Fibroblast of mammary gland (primary cell): ENCODE measurements around the gene YPEL2.

Experiments used
- DNase-seq: peaks from one replicate; pipeline ENCODE4 v3.0.0-alpha.2; 2010; ENCODE audit warnings: low read depth
- H3K4me3 ChIP-seq: 2 replicates; pipeline ENCODE4 v1.5.1; 2011; ENCODE audit warnings: low read depth, mild to moderate bottlenecking, low read length, moderate library complexity; ENCODE audit not compliant: control insufficient read depth
- TF ChIP-seq, protein P1 (sequence below): conservative IDR thresholded peaks from 2 replicates; pipeline ENCODE4 v1.5.1; 2011; ENCODE audit warnings: low read depth, low read length, inconsistent platforms; ENCODE audit not compliant: control insufficient read depth, insufficient read depth

YPEL2 gene

GRCh38 chr17:59349178-59349577 is 17.7 kb downstream of the YPEL2 start:
- TF ChIP-seq, protein P1, sequence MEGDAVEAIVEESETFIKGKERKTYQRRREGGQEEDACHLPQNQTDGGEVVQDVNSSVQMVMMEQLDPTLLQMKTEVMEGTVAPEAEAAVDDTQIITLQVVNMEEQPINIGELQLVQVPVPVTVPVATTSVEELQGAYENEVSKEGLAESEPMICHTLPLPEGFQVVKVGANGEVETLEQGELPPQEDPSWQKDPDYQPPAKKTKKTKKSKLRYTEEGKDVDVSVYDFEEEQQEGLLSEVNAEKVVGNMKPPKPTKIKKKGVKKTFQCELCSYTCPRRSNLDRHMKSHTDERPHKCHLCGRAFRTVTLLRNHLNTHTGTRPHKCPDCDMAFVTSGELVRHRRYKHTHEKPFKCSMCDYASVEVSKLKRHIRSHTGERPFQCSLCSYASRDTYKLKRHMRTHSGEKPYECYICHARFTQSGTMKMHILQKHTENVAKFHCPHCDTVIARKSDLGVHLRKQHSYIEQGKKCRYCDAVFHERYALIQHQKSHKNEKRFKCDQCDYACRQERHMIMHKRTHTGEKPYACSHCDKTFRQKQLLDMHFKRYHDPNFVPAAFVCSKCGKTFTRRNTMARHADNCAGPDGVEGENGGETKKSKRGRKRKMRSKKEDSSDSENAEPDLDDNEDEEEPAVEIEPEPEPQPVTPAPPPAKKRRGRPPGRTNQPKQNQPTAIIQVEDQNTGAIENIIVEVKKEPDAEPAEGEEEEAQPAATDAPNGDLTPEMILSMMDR: no peak
- no peak for DNase-seq
- no peak overlapping the region for H3K4me3 ChIP-seq

DNA sequence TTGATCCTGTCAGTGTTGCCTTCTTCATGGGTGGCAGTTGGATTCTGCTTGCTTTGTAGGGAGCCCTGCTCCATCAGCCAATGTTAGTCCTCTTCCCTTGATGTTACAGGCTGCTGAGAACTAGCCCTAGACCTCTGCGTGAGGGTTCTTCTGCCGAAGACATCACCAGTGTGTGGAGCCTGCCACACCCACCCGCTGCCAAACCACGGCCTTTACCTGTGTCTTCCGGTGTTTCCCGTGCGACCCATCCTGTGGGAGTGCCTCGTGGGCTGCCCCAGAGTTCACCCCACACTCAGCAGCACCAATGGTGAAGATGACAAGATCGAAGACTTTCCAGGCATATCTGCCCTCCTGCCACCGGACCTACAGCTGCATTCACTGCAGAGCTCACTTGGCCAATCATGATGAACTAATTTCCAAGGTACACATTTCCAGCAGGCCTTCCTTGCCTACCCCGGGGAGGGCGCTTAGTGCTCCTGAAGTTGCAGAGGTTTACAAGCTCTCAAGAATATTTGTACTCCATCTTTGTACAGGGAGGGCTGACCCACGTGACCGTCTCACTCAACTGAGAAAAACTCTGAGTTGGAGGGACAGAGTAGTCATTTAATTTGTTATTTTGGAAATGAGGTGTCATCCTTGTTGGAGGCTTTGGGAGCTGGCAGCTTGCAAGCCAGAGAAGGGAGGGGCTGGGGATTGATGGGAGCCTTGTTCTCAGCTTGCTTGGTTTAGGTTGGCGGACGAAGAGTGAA is 21.8 kb downstream of the YPEL2 start:
- TF ChIP-seq, protein P1: no peak
- no peak for DNase-seq

GRCh38 chr17:59353936-59354755 is 22.7 kb downstream of the YPEL2 start:
- TF ChIP-seq, protein P1: no peak
- DNase-seq: no peak
- H3K4me3 ChIP-seq: no peak overlapping the region

More for the DNA sequence above, 21.8 kb downstream of the YPEL2 start:
- H3K4me3 ChIP-seq: no peak overlapping the region

GRCh38 chr17:59355030-59355701 is 23.7 kb downstream of the YPEL2 start:
- H3K4me3 ChIP-seq: no peak overlapping the region
- no peak for DNase-seq
- TF ChIP-seq, protein P1: no peak

GRCh38 chr17:59355702-59356325 is 24.4 kb downstream of the YPEL2 start:
- DNase-seq: no peak
- H3K4me3 ChIP-seq: no peak overlapping the region
- TF ChIP-seq, protein P1: no peak

DNA sequence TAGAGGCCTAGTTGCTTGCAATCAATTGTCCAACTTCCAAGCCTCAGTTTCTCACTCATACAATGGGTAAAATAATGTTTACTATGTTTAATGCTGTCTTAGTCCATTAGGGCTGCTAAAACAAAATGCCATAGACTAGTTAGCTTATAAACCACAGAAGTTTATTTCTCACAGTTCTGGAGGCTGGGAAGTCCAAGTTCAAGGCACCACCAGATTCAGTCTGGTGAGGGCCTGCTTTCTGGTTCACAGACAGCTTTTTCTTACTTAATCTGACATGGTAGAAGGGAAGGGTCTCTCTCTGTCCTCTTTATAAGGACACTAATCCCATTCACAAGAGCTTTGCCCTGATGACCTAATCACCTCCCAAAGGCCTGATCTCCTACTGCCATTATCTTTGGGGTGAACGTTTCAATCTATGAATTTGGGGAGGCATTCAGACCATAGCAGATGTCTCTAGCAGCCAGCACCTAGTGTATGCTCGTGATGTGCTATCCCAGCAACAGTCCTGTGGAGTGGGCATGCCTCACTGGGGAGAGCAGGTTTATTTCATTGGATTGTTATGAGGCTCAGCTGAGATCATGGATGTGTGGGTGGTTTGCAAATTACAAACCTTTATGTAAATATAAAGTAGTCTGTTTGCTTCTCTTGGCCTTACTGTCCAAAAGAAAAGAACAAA is 25.2 kb downstream of the YPEL2 start:
- H3K4me3 ChIP-seq: no peak overlapping the region
- DNase-seq: peak; percentile 53
- TF ChIP-seq, protein P1: no peak
